ENCODE data around the gene TRANK1.
A peak's percentile ranks its signal among the peaks of the same experiment; 100 is the strongest.

Gene TRANK1

DNA sequence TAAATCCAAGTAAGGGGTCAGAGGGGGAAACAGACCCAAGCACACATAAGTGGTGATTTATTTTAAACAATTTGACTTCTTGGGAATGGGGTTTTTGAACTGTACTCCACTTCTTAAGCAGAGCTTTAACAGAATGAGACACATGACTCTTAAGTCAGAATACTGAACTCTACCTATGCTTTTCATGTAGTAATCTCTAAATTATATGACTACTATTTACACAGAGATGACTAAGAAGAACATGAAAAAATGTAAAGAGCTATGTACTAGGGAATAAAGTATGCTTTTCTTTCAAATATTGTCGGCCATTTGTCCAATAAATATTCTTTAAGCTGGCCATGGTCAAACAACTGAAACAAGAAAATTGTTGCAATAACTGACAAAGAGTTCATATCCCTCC lies 35.2 kb downstream of the TRANK1 start:
- peaks cover 86% of the 10 kb centered on the region for H3K4me1 ChIP-seq (ENCODE audit: control insufficient read depth, low read length)
- H3K4me3 ChIP-seq (ENCODE audit: low read length): no peak overlapping the region; the same call in 1 of the 2 replicates
- peaks cover 35% of the 10 kb centered on the region for H3F3A ChIP-seq (ENCODE audit: control insufficient read depth, insufficient read depth)
- no peaks in the 10 kb centered on the region for H4K20me1 ChIP-seq (ENCODE audit: control insufficient read depth, insufficient read depth, low read depth, low read length)
- H3K27ac ChIP-seq (ENCODE audit: low read depth, low read length): peak overlapping the region; percentile 62
- no peaks in the 10 kb centered on the region for H3K27me3 ChIP-seq (ENCODE audit: control insufficient read depth, low read length)
- H3K36me3 ChIP-seq (ENCODE audit: control insufficient read depth, low read length): peaks cover 44% of the 10 kb centered on the region
- peaks cover 69% of the 10 kb centered on the region for H3K79me2 ChIP-seq (ENCODE audit: control insufficient read depth, low read length)
- no peaks in the 10 kb centered on the region for H3K9me3 ChIP-seq (ENCODE audit: control insufficient read depth, insufficient read depth, low read length)
- no peaks in the 10 kb centered on the region for H3K9me2 ChIP-seq (replicated peaks; ENCODE audit: control insufficient read depth, low read length)
- H3K4me2 ChIP-seq (ENCODE audit: low read length): peak overlapping the region; percentile 91
- TF ChIP-seq EZH2phosphoT487 (IDR thresholded peaks at IDR 0.05; ENCODE audit: borderline replicate concordance, low read length): no peak
- TF ChIP-seq, protein P1, sequence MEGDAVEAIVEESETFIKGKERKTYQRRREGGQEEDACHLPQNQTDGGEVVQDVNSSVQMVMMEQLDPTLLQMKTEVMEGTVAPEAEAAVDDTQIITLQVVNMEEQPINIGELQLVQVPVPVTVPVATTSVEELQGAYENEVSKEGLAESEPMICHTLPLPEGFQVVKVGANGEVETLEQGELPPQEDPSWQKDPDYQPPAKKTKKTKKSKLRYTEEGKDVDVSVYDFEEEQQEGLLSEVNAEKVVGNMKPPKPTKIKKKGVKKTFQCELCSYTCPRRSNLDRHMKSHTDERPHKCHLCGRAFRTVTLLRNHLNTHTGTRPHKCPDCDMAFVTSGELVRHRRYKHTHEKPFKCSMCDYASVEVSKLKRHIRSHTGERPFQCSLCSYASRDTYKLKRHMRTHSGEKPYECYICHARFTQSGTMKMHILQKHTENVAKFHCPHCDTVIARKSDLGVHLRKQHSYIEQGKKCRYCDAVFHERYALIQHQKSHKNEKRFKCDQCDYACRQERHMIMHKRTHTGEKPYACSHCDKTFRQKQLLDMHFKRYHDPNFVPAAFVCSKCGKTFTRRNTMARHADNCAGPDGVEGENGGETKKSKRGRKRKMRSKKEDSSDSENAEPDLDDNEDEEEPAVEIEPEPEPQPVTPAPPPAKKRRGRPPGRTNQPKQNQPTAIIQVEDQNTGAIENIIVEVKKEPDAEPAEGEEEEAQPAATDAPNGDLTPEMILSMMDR (IDR thresholded peaks at IDR 0.05; ENCODE audit: low read depth, low read length, poor library complexity, severe bottlenecking): no peak

- H3K27ac ChIP-seq (ENCODE audit: low read depth, low read length): peak overlapping the region; percentile 62
- H3K4me3 ChIP-seq (ENCODE audit: low read length): peak overlapping the region; percentile 69
- peak overlapping the region; percentile 91 for H3K4me2 ChIP-seq (ENCODE audit: low read length)
- peaks cover 35% of the 10 kb centered on the region for H3F3A ChIP-seq (ENCODE audit: control insufficient read depth, insufficient read depth)
- H3K36me3 ChIP-seq (ENCODE audit: control insufficient read depth, low read length): peaks cover 46% of the 10 kb centered on the region
- no peaks in the 10 kb centered on the region for H3K9me3 ChIP-seq (ENCODE audit: control insufficient read depth, insufficient read depth, low read length)
- no peak for TF ChIP-seq EZH2phosphoT487 (IDR thresholded peaks at IDR 0.05; ENCODE audit: borderline replicate concordance, low read length)
- TF ChIP-seq, protein P1 (IDR thresholded peaks at IDR 0.05; ENCODE audit: low read depth, low read length, poor library complexity, severe bottlenecking): no peak
- H3K4me1 ChIP-seq (ENCODE audit: control insufficient read depth, low read length): peaks cover 89% of the 10 kb centered on the region
- peaks cover 68% of the 10 kb centered on the region for H3K79me2 ChIP-seq (ENCODE audit: control insufficient read depth, low read length)
- H3K9me2 ChIP-seq (replicated peaks; ENCODE audit: control insufficient read depth, low read length): no peaks in the 10 kb centered on the region
- no peaks in the 10 kb centered on the region for H4K20me1 ChIP-seq (ENCODE audit: control insufficient read depth, insufficient read depth, low read depth, low read length)
- no peaks in the 10 kb centered on the region for H3K27me3 ChIP-seq (ENCODE audit: control insufficient read depth, low read length)
Measured at GRCh38 chr3:36909181-36909580, 35.7 kb downstream of the TRANK1 start.

- peaks cover 64% of the 10 kb centered on the region for H3K79me2 ChIP-seq (ENCODE audit: control insufficient read depth, low read length)
Measured at GRCh38 chr3:36908647-36909180, 36.1 kb downstream of the TRANK1 start.

More at GRCh38 chr3:36908647-36909180, 36.1 kb downstream of the TRANK1 start:
- Histone ChIP-seq H3K36me3 (ENCODE audit: control insufficient read depth, low read length) (peaks cover 46% of the 10 kb centered on the region), H3F3A (ENCODE audit: control insufficient read depth, insufficient read depth) (peaks cover 33% of the 10 kb centered on the region), H3K4me2 (ENCODE audit: low read length) (peak overlapping the region; percentile 91), H3K27me3 (ENCODE audit: control insufficient read depth, low read length) (no peaks in the 10 kb centered on the region), H3K4me1 (ENCODE audit: control insufficient read depth, low read length) (peaks cover 87% of the 10 kb centered on the region), H3K4me3 (ENCODE audit: low read length) (peak overlapping the region; percentile 69), H3K9me3 (ENCODE audit: control insufficient read depth, insufficient read depth, low read length) (no peaks in the 10 kb centered on the region), H3K27ac (ENCODE audit: low read depth, low read length) (peak overlapping the region; percentile 62), H3K9me2 (replicated peaks; ENCODE audit: control insufficient read depth, low read length) (no peaks in the 10 kb centered on the region), H4K20me1 (ENCODE audit: control insufficient read depth, insufficient read depth, low read depth, low read length) (no peaks in the 10 kb centered on the region)
- TF ChIP-seq, protein P1 (IDR thresholded peaks at IDR 0.05; ENCODE audit: low read depth, low read length, poor library complexity, severe bottlenecking): no peak
